Neural cell (in vitro differentiated cells): ENCODE measurements around the gene UBE2H. TPM values are rescaled to one million over a fixed set of nuclear protein-coding genes. Genes with fewer than 3 reads are reported as not detected.

Experiments used
- H2AFZ ChIP-seq: fragments of 200-600, 300-800 bp; sonication (generic), shearing (Covaris generic); 2 replicates; pipeline ENCODE4 v1.6.0; 2014; ENCODE audit warnings: low read depth, mild to moderate bottlenecking, antibody characterized with exemption, low read length, moderate library complexity
- H3F3A ChIP-seq: fragments of 200-600 bp; shearing (Covaris generic); 2 replicates; pipeline ENCODE4 v1.6.1; 2016; ENCODE audit warnings: mild to moderate bottlenecking, moderate library complexity, mixed read lengths, antibody characterized with exemption, low read length; ENCODE audit not compliant: insufficient read depth, poor library complexity, severe bottlenecking
- H3K27ac ChIP-seq: fragments of 200-600, 300-800 bp; sonication (generic), shearing (Covaris generic); 2 replicates; pipeline ENCODE4 v1.5.1; 2014; ENCODE audit warnings: mild to moderate bottlenecking, low read length, moderate library complexity
- H3K27me3 ChIP-seq: fragments of 300-800, 200-600 bp; sonication (generic), shearing (Covaris generic); 2 replicates; pipeline ENCODE4 v1.6.0; 2014; ENCODE audit warnings: mild to moderate bottlenecking, low read depth, low read length, moderate library complexity; ENCODE audit not compliant: insufficient read depth
- H3K36me3 ChIP-seq: fragments of 300-800, 200-600 bp; sonication (generic), shearing (Covaris generic); 2 replicates; pipeline ENCODE4 v1.5.1; 2014; ENCODE audit warnings: mild to moderate bottlenecking, antibody characterized with exemption, low read length, moderate library complexity; ENCODE audit not compliant: insufficient read depth
- H3K4me2 ChIP-seq: fragments of 300-800, 200-600 bp; sonication (generic), shearing (Covaris generic); 2 replicates; pipeline ENCODE4 v1.6.0; 2014; ENCODE audit warnings: mild to moderate bottlenecking, low read length
- H3K4me3 ChIP-seq: fragments of 300-800, 200-600 bp; sonication (generic), shearing (Covaris generic); 2 replicates; pipeline ENCODE4 v1.5.1; 2014; ENCODE audit warnings: mild to moderate bottlenecking, low read length, moderate library complexity
- H3K79me2 ChIP-seq: fragments of 200-600 bp; shearing (Covaris generic); replicated peaks from 2 replicates; pipeline ENCODE4 v1.6.0; 2014; ENCODE audit warnings: mild to moderate bottlenecking, low read length, moderate library complexity; ENCODE audit not compliant: insufficient read depth
- H3K9ac ChIP-seq: fragments of 300-800, 200-600 bp; sonication (generic), shearing (Covaris generic); 2 replicates; pipeline ENCODE4 v1.6.1; 2016; ENCODE audit warnings: mild to moderate bottlenecking, low read length, mixed read lengths
- H3K9me2 ChIP-seq: fragments of 200-600 bp; shearing (Covaris generic); 2 replicates; pipeline ENCODE4 v1.6.1; 2016; ENCODE audit warnings: mild to moderate bottlenecking, low read length, mixed read lengths; ENCODE audit not compliant: insufficient read depth
- H3K9me3 ChIP-seq: fragments of 200-600, 300-800 bp; sonication (generic), shearing (Covaris generic); 2 replicates; pipeline ENCODE4 v1.6.1; 2016; ENCODE audit warnings: mild to moderate bottlenecking, mixed run types, low read length, moderate library complexity, mixed read lengths
- H4K20me1 ChIP-seq: fragments of 200-600 bp; shearing (Covaris generic); 2 replicates; pipeline ENCODE4 v1.6.1; 2016; ENCODE audit warnings: mild to moderate bottlenecking, mixed run types; ENCODE audit not compliant: insufficient read depth
- CTCF ChIP-seq: fragments of 450-650 bp; IDR thresholded peaks from 2 replicates; pipeline ENCODE4 v1.5.1; 2014; ENCODE audit warnings: antibody characterized with exemption, mild to moderate bottlenecking, moderate library complexity; ENCODE audit not compliant: poor library complexity, severe bottlenecking
- EP300 ChIP-seq: fragments of 450-650 bp; conservative IDR thresholded peaks from 2 replicates; pipeline ENCODE4 v1.6.1; 2014; ENCODE audit warnings: antibody characterized with exemption, mild to moderate bottlenecking, moderate library complexity; ENCODE audit not compliant: poor library complexity, severe bottlenecking
- EZH2 ChIP-seq: fragments of 200-600, 300-800 bp; shearing (Covaris generic), sonication (generic); IDR thresholded peaks from 2 replicates; pipeline ENCODE4 v1.6.1; 2014; ENCODE audit warnings: antibody characterized with exemption, low read length, borderline replicate concordance, mild to moderate bottlenecking; ENCODE audit not compliant: insufficient read depth, poor library complexity, severe bottlenecking
- MXI1 ChIP-seq: fragments of 450-650 bp; conservative IDR thresholded peaks from 2 replicates; pipeline ENCODE4 v1.6.1; 2014; ENCODE audit warnings: antibody characterized with exemption, mild to moderate bottlenecking; ENCODE audit not compliant: poor library complexity, severe bottlenecking
- POLR2AphosphoS5 ChIP-seq: IDR thresholded peaks from 2 replicates; pipeline ENCODE4 v1.6.1; 2012
- RAD21 ChIP-seq: fragments of 450-650 bp; conservative IDR thresholded peaks from 2 replicates; pipeline ENCODE4 v1.6.1; 2014; ENCODE audit warnings: antibody characterized with exemption, mild to moderate bottlenecking, moderate library complexity
- SMC3 ChIP-seq: fragments of 450-650 bp; conservative IDR thresholded peaks from 2 replicates; pipeline ENCODE4 v1.6.1; 2014; ENCODE audit warnings: antibody characterized with exemption, mild to moderate bottlenecking, moderate library complexity; ENCODE audit not compliant: poor library complexity
- TAF1 ChIP-seq: IDR thresholded peaks from 2 replicates; pipeline ENCODE4 v1.6.1; 2012; ENCODE audit warnings: low read depth
- polyA plus RNA-seq: library from polyadenylated mRNA; depleted of rRNA; stranded (reverse); fragments of >200 nt; gene quantifications from 2 replicates; pipeline ENCODE4 v1.2.3, GENCODE V29; 2014
- TF ChIP-seq, protein P1 (sequence below): IDR thresholded peaks from 2 replicates; pipeline ENCODE4 v1.6.1; 2012; ENCODE audit warnings: borderline replicate concordance

The UBE2H gene
- polyA plus RNA-seq, 1 donor from 2014 or later: 96.1 TPM

DNA sequence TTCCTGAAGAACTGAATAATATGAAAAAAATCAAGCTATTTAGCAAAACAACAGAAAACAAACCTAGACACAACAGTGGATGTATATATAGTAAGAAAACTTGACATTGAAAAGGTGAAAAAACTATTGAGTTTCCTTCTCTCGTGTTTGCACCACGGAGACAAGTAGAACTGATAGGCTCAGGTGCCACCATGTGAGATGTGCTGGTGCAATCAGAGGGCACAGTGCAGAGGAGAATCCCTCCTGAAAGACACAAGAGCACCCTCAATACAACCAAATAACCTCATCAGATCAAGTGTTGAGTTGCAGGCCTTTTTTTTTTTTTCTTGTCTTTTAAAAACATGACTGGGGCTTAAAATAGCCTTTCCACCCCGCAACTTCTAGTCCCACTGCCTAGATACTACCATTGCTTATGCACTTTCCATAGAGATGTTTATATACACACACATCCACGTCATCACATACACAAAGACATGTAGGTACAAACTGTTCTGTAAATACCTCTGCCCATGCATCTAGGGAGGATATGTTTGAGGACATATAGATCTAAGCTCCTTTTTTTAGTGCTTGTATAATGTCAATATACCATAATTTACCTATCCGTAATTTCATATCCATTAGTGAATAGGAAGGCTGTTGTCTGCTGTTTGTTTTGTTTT is 54.1 kb downstream of the UBE2H start:
- Histone ChIP-seq H3K9me2 (no peaks in the 10 kb centered on the region), H2AFZ (no peak overlapping the region), H3K9ac (no peak overlapping the region), H4K20me1 (no peaks in the 10 kb centered on the region), H3K27me3 (no peaks in the 10 kb centered on the region), H3K9me3 (no peaks in the 10 kb centered on the region), H3K27ac (no peak overlapping the region), H3F3A (no peaks in the 10 kb centered on the region), H3K4me2 (no peak overlapping the region), H3K36me3 (no peaks in the 10 kb centered on the region), H3K79me2 (peaks cover 29% of the 10 kb centered on the region), H3K4me3 (no peak overlapping the region)
- TF ChIP-seq EZH2 (no peak), EP300 (no peak), POLR2AphosphoS5 (no peak)
- TF ChIP-seq, protein P1, sequence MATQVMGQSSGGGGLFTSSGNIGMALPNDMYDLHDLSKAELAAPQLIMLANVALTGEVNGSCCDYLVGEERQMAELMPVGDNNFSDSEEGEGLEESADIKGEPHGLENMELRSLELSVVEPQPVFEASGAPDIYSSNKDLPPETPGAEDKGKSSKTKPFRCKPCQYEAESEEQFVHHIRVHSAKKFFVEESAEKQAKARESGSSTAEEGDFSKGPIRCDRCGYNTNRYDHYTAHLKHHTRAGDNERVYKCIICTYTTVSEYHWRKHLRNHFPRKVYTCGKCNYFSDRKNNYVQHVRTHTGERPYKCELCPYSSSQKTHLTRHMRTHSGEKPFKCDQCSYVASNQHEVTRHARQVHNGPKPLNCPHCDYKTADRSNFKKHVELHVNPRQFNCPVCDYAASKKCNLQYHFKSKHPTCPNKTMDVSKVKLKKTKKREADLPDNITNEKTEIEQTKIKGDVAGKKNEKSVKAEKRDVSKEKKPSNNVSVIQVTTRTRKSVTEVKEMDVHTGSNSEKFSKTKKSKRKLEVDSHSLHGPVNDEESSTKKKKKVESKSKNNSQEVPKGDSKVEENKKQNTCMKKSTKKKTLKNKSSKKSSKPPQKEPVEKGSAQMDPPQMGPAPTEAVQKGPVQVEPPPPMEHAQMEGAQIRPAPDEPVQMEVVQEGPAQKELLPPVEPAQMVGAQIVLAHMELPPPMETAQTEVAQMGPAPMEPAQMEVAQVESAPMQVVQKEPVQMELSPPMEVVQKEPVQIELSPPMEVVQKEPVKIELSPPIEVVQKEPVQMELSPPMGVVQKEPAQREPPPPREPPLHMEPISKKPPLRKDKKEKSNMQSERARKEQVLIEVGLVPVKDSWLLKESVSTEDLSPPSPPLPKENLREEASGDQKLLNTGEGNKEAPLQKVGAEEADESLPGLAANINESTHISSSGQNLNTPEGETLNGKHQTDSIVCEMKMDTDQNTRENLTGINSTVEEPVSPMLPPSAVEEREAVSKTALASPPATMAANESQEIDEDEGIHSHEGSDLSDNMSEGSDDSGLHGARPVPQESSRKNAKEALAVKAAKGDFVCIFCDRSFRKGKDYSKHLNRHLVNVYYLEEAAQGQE: no peak

DNA sequence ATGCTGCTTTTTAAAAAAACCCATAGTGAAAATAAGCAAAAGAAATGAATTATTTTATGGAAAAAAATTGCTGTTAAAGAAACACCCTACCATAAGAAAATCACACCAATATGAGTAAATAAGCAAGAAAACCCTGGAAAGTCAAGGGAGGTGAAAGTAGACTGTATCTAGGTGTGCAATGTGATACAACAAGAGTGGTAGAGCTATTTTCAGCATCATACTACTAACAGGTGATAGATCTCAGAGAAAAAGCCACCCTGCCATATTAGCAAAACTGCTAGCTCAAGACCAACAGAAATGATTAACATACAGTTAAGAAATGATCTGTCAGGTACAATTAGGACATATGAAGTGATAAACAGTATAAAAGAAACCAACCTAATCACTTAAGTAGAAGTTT is 54.8 kb downstream of the UBE2H start:
- TF ChIP-seq TAF1: no peak
- no peak for TF ChIP-seq SMC3
- no peak for TF ChIP-seq POLR2AphosphoS5
- no peak for TF ChIP-seq CTCF
- TF ChIP-seq RAD21: no peak
- no peak for TF ChIP-seq EZH2
- no peak for TF ChIP-seq EP300
- TF ChIP-seq, protein P1: no peak
- TF ChIP-seq MXI1: no peak
- Histone ChIP-seq H2AFZ (no peak overlapping the region), H3K4me2 (no peak overlapping the region), H3K9me2 (no peaks in the 10 kb centered on the region), H3K9ac (no peak overlapping the region), H3K27me3 (no peaks in the 10 kb centered on the region), H3F3A (no peaks in the 10 kb centered on the region), H3K36me3 (no peaks in the 10 kb centered on the region), H3K4me3 (no peak overlapping the region), H3K27ac (no peak overlapping the region), H3K9me3 (no peaks in the 10 kb centered on the region), H3K79me2 (peaks cover 32% of the 10 kb centered on the region), H4K20me1 (no peaks in the 10 kb centered on the region)
